GM19463 (cell line): Measurements from ENCODE around the gene TBC1D16.

Experiments used
- ATAC-seq: cut with Tn5 transposase; IDR thresholded peaks from one replicate; pipeline ENCODE4 v1.9.1; 2021; ENCODE audit warnings: mild to moderate bottlenecking, moderate library complexity; ENCODE audit not compliant: unreplicated experiment

The TBC1D16 gene

GRCh38 chr17:79988185-79988971, 47.3 kb downstream of the TBC1D16 start:
- ATAC-seq, result no peak

DNA sequence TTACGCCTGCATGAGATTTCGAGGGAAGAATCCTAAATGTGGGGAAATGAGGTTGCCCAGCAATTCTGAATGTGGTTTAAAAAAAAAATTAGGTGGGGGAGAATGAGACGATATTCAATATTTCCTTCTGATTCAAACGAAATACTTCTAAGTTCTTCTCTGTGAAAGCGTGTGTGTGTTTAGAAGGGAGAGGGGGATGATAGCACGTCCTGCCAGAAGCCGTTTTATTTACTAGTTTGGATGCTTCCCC, 47.8 kb downstream of the TBC1D16 start:
- no peak for ATAC-seq

DNA sequence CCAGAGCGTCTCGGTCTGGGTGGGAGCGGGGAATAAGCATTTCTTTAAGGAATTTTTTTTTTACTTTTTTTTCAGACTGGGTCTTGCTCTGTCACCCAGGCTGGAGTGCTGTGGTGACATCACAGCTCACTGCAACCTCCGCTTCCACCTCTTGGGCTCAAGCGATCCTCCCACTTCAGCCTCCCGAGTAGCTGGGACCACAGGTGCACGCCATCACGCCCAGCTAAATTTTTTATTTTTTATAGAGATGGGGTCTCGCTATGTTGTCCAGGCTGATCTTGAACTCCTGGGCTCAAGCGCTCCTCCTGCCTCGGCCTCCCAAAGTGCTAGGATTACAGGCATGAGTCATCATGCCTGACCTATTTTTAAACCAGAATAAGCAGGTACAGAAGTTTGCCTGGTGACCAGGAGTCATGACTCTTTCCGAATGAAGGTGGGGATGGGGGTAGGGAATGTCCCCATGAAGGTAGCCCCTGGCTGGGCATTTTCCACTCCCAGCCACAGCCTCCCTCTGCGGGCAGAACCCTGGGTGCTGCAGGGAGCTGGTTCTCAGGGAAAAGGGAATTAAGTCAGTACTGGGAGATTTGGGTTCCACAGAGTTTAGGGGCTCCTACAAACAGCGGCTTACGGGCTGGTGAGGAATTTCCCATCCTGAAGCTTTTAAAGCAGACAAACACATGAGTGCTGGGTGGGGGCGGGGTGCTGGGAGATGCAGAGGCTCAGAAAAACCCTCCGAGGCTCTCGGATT, 48.3 kb downstream of the TBC1D16 start:
- ATAC-seq, result no peak

GRCh38 chr17:79986411-79987186, 49.1 kb downstream of the TBC1D16 start:
- no peak for ATAC-seq

DNA sequence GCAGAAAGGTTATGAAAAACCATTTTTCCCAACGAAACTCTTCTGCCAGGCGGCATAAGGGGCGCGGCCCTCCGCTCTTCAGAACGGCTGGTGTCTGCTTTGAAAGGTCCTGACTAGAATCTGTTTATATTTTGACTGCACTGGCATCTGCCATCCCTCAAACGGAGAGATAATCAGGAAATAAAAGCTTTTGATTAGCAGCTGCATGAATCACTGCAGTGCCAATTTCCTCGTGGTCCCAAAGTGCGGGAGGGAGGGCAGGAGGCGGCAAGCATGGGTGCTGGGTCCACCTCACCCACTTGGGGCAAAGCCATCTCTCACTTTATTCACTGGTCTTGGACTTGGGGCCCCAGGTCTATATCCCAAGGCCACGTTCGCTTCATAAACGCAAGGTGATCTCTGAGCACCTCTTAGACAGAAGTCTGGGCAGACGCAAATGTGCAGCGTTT, 49.7 kb downstream of the TBC1D16 start:
- no peak for ATAC-seq

- ATAC-seq, result no peak
These were observed 50.2 kb downstream of the TBC1D16 start for GRCh38 chr17:79985361-79985942.

DNA sequence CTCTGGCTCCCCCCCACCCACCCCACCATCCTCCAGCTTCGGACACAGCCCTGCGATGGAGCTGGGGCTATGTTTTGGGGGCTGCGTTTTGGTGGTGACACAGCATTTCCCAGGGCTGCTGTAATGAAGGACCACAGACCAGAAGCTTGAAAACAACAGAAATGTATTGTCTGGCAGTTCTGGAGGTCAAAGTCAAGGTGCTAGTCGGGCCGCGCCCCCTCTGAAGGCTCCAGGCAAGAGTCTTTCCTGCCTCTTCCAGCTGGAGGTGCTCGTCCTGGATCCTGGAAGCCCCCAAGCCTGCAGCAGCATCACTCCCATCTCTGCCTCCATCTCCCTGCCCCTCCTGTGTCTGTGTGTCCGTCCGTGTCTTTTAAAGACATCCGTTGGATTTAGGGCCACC, 50.8 kb downstream of the TBC1D16 start:
- ATAC-seq, result no peak

GRCh38 chr17:79984045-79984840, 51.4 kb downstream of the TBC1D16 start:
- ATAC-seq, result no peak

DNA sequence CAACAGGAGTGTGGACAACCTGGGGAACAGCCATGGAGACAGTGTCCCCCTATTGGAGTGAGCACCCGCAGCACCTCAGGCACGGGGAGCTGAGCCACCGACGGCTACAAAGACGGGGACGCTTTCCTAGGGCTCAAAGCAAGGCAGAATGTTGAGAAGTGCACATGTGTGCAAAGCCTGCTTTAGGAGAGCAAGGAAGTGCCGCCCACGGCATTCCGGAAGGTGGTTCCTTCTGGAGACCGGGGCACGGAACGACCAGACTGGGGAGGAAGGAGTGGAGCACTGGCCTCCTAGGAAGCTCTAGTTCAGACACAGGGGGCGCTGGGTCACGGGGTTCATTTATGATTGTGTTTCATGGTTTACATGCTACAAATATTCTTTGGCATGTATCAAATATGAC, 52.2 kb downstream of the TBC1D16 start:
- ATAC-seq, result no peak

DNA sequence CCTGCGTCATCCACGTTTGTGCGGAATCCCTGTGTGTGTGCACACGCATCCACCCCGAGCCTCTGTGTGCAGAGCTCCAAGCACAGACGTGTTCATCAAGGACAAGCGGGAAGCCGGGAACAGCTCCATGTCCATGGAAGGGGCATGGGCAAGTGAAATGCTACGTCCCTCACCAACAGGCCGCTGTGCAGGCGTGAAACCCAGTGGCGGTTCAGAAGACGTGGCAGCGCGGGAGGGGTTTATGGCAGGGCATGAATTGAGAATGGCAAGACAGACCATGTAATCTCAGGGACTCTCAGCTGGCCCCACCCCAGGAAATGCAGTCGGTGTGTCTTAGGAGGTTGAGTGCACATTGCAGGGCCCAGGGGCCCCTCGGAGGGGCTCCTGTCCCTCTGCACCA, 52.7 kb downstream of the TBC1D16 start:
- no peak for ATAC-seq

DNA sequence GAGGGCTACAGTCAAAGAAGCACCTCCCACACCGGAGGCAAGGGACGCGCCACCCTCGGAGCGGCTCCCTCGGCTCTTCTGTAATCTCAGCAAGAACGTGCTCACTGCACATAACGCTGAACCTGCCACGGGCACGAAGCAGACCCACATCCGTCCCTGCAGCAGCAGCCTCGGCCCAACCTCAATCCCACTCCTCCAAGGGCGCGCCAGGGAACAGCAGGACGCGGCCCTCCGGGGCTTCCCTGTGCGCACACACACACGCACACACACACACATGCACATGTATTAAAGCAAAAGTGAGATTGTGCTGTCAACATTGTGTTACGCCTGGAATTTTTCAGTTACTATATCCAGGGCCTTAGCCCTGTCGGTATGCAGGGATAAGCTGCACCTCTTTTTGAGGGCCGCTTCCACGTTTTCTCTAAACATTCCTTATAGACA, 54.0 kb downstream of the TBC1D16 start:
- ATAC-seq, result no peak

- no peak for ATAC-seq
These were observed 54.6 kb downstream of the TBC1D16 start for GRCh38 chr17:79981090-79981489.

DNA sequence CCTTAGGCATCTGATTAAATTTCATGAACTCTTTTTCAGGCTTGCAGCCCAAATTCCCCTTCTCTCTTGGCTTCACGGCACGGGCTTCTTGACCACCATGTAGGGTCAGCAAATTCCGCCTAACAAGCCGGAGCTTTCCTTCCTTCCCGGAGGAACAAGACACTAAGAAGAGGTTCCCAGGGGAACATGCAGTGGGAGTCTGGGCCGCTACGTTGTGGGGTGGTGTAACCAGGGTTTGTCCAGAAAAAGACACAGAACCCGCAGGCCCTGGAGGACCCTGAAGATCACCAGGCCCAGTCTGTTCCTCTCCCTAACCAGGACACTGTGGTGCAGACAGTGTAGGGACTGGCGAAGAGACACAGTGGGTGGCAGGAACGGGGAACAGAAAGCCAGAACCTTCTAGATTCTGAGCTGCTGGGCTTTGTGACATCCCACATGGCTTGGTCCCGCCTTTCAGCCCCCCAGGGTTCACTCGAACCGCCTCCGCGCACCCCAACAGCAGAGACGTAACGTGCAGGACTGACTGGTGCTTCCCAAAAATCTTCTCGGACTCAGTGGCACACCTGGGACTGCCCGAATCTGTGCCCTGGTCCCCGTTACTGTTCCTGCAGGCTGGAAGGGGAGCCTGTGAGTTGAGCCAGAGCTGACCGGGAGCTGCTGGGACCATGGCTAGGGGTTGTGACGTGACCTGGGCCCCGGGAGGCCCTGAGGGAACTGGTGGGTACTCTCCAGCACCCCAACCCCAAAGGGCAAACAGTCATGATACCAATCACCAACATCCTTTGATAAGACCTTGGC, 55.2 kb downstream of the TBC1D16 start:
- no peak for ATAC-seq

- no peak for ATAC-seq
These were observed 55.9 kb downstream of the TBC1D16 start for GRCh38 chr17:79979816-79980215.

- ATAC-seq, result no peak
These were observed 56.4 kb downstream of the TBC1D16 start for GRCh38 chr17:79979221-79979741.

- no peak for ATAC-seq
These were observed 57.2 kb downstream of the TBC1D16 start for GRCh38 chr17:79978548-79978855.

GRCh38 chr17:79977708-79978547, 57.7 kb downstream of the TBC1D16 start:
- ATAC-seq, result no peak

- ATAC-seq, result no peak
These were observed 58.5 kb downstream of the TBC1D16 start for GRCh38 chr17:79977161-79977631.

DNA sequence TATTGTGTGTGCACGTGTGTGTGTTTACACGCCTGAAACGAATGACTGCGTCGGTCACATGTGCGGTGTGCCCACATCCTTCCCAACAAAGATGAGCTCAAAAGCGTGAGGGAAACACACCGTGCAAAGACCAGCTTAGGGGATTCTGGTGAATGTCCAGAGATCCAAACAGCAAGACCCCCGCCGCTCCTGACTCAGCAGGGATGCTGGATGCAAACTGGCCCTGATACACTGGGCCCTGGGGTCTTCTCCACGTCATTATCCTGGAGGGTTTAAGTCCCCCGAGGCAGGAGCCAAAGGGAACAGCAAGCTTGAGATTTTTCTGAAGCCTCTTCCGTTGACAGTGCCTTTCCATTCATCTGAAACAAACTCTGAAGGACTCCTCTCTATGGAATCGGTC, 59.2 kb downstream of the TBC1D16 start:
- no peak for ATAC-seq
